HCT116 (cell line): ENCODE data around the gene CKAP2L. TPM values are rescaled to one million over a fixed set of nuclear protein-coding genes. Genes with fewer than 3 reads are reported as not detected.

Source experiments
- ATAC-seq: fragments of 200-7000 bp; cut with Tn5 transposase; 2 replicates; pipeline ENCODE4 v1.9.1; 2020; ENCODE audit warnings: mild to moderate bottlenecking, moderate library complexity
- BruUV-seq: library from RNA; stranded (reverse); fragments of 400-500 nt; replicated peaks from 2 replicates; lab custom pipeline; 2021; lab: Mats Ljungman, UMichigan
- CTCF ChIA-PET: fragments of 300-600 bp; sonication (Branson Sonifier 250); formaldehyde crosslinking; loops from one replicate; lab custom pipeline; 2021; ENCODE audit warnings: antibody characterized with exemption; lab: Charles Lee
- POLR2A ChIA-PET: fragments of 300-600, 350-600 bp; sonication (Branson Sonifier 250); formaldehyde crosslinking; loops from one replicate; lab custom pipeline; 2021; ENCODE audit warnings: antibody characterized with exemption; lab: Charles Lee
- RAD21 ChIA-PET, 2 experiments: fragments of 300-600 bp; sonication (Branson Sonifier 250); formaldehyde crosslinking; loops; one replicate each; lab custom pipeline; 2023; ENCODE audit warnings: low total read pairs in 2 of 2; ENCODE audit not compliant: uncharacterized antibody in 2 of 2, unreplicated experiment in 2 of 2, low non-redundant PET in 1 of 2; lab: Charles Lee
- DNase-seq: peaks from one replicate; pipeline ENCODE4 v3.0.0-alpha.2; 2010; ENCODE audit warnings: low read depth, low spot score
- H2AFZ ChIP-seq: fragments of 200-600 bp; shearing (Covaris generic), sonication (generic); 2 replicates; pipeline ENCODE4 v1.6.1; 2017; ENCODE audit warnings: low read depth, mixed run types, mixed read lengths, antibody characterized with exemption, low read length; ENCODE audit not compliant: poor library complexity, severe bottlenecking
- H3K27ac ChIP-seq: 2 replicates; pipeline ENCODE4 v1.5.1; 2012; ENCODE audit warnings: low read depth, low read length
- H3K27me3 ChIP-seq: fragments of 200-600 bp; sonication (generic); 2 replicates; pipeline ENCODE4 v1.6.1; 2016; ENCODE audit warnings: mixed run types, low read length, mixed read lengths; ENCODE audit not compliant: insufficient read depth
- H3K36me3 ChIP-seq, 2 experiments: fragments of 200-500 bp in 1 of 2; fragments of 200-600 bp in 1 of 2; sonication (Bioruptor generic) in 1 of 2; sonication (generic) in 1 of 2; 2 replicates each; pipeline versions ENCODE4 v1.5.1 to v1.6.1; 2014 to 2016; ENCODE audit warnings: low read length in 2 of 2, inconsistent platforms in 1 of 2, mixed read lengths in 1 of 2, mixed run types in 1 of 2; ENCODE audit not compliant: insufficient read depth in 2 of 2, control insufficient read depth in 1 of 2
- H3K4me1 ChIP-seq, 2 experiments: fragments of 200-600 bp in 1 of 2; sonication (generic) in 1 of 2; 2 replicates each; pipeline versions ENCODE4 v1.5.1 to v1.6.1; 2012 to 2017; ENCODE audit warnings: low read length in 2 of 2, inconsistent platforms in 1 of 2, mild to moderate bottlenecking in 1 of 2, mixed read lengths in 1 of 2, mixed run types in 1 of 2, moderate library complexity in 1 of 2; ENCODE audit not compliant: insufficient read depth in 2 of 2, control insufficient read depth in 1 of 2
- H3K4me2 ChIP-seq: fragments of 200-600 bp; sonication (generic); 2 replicates; pipeline ENCODE4 v1.6.1; 2017; ENCODE audit warnings: mixed run types, low read length, mixed read lengths
- H3K4me3 ChIP-seq, 2 experiments: fragments of 200-600 bp in 1 of 2; sonication (generic) in 1 of 2; replicated peaks in 1 of 2; 2 replicates each; pipeline ENCODE4 v1.5.1; 2011 to 2016; ENCODE audit warnings: low read length in 2 of 2, control low read depth in 1 of 2, low read depth in 1 of 2, mild to moderate bottlenecking in 1 of 2, mixed read lengths in 1 of 2, mixed run types in 1 of 2
- H3K79me2 ChIP-seq: fragments of 200-600 bp; sonication (generic); 2 replicates; pipeline ENCODE4 v1.6.1; 2017; ENCODE audit warnings: mild to moderate bottlenecking, mixed run types, low read length, moderate library complexity, mixed read lengths; ENCODE audit not compliant: insufficient read depth
- H3K9ac ChIP-seq: fragments of 200-600 bp; sonication (generic); 2 replicates; pipeline ENCODE4 v1.6.1; 2016; ENCODE audit warnings: low read length, mixed read lengths
- H3K9me2 ChIP-seq: fragments of 200-600 bp; sonication (generic), shearing (Covaris generic); 2 replicates; pipeline ENCODE4 v1.6.1; 2017; ENCODE audit warnings: mixed run types, mild to moderate bottlenecking, moderate library complexity; ENCODE audit not compliant: insufficient read depth
- H3K9me3 ChIP-seq, 2 experiments: fragments of 200-500 bp in 1 of 2; fragments of 200-600 bp in 1 of 2; sonication (Bioruptor generic) in 1 of 2; sonication (generic) in 1 of 2; 2 replicates each; pipeline ENCODE4 v1.6.1; 2014 to 2017; ENCODE audit warnings: low read length in 2 of 2, mixed read lengths in 2 of 2, inconsistent platforms in 1 of 2, low read depth in 1 of 2, mild to moderate bottlenecking in 1 of 2, mixed run types in 1 of 2, moderate library complexity in 1 of 2; ENCODE audit not compliant: control insufficient read depth in 1 of 2, insufficient read depth in 1 of 2
- H4K20me1 ChIP-seq: fragments of 200-600 bp; sonication (generic), shearing (Covaris generic); 2 replicates; pipeline ENCODE4 v1.6.1; 2017; ENCODE audit warnings: mixed run types, mild to moderate bottlenecking, moderate library complexity; ENCODE audit not compliant: insufficient read depth
- CEBPB ChIP-seq: IDR thresholded peaks from 2 replicates; pipeline ENCODE4 v1.6.1; 2012; ENCODE audit warnings: low read depth
- EGR1 ChIP-seq: IDR thresholded peaks from 2 replicates; pipeline ENCODE4 v1.6.1; 2012; ENCODE audit warnings: low read depth
- ELF1 ChIP-seq: IDR thresholded peaks from 2 replicates; pipeline ENCODE4 v1.6.1; 2012; ENCODE audit warnings: low read depth, borderline replicate concordance
- EZH2 ChIP-seq: fragments of 200-600 bp; sonication (generic); IDR thresholded peaks from 2 replicates; pipeline ENCODE4 v1.6.1; 2017; ENCODE audit warnings: antibody characterized with exemption, mixed run types
- EZH2phosphoT487 ChIP-seq: fragments of 200-600 bp; IDR thresholded peaks from 2 replicates; pipeline ENCODE4 v1.6.1; 2018; ENCODE audit warnings: antibody characterized with exemption, borderline replicate concordance
- POLR2A ChIP-seq: IDR thresholded peaks from 2 replicates; pipeline ENCODE4 v1.7.0; 2011; ENCODE audit warnings: borderline replicate concordance; ENCODE audit not compliant: insufficient read depth, insufficient read length; ENCODE audit errors: extremely low read depth
- POLR2AphosphoS5 ChIP-seq: IDR thresholded peaks from 2 replicates; pipeline ENCODE4 v1.6.1; 2011; ENCODE audit warnings: mild to moderate bottlenecking, low read depth, low read length, moderate library complexity
- RAD21 ChIP-seq: IDR thresholded peaks from 2 replicates; pipeline ENCODE4 v1.6.1; 2012; ENCODE audit warnings: low read depth, mild to moderate bottlenecking
- SIN3A ChIP-seq: IDR thresholded peaks from 2 replicates; pipeline ENCODE4 v1.6.1; 2012; ENCODE audit warnings: low read depth
- SP1 ChIP-seq: IDR thresholded peaks from 2 replicates; pipeline ENCODE4 v1.6.1; 2012; ENCODE audit warnings: low read depth
- YY1 ChIP-seq: IDR thresholded peaks from 2 replicates; pipeline ENCODE4 v1.6.1; 2011; ENCODE audit warnings: low read length, low read depth, moderate library complexity, mild to moderate bottlenecking; ENCODE audit not compliant: insufficient replicate concordance; ENCODE audit errors: extremely low read depth
- ZBTB33 ChIP-seq: IDR thresholded peaks from 2 replicates; pipeline ENCODE4 v1.6.1; 2011; ENCODE audit warnings: mild to moderate bottlenecking, low read length, moderate library complexity; ENCODE audit not compliant: insufficient replicate concordance; ENCODE audit errors: extremely low read depth
- ZFX ChIP-seq: fragments of 450-650 bp; IDR thresholded peaks from 2 replicates; pipeline ENCODE4 v1.6.1; 2017
- ZNF274 ChIP-seq: fragments of 200-500 bp; sonication (Bioruptor generic); IDR thresholded peaks from 2 replicates; pipeline ENCODE4 v1.6.1; 2014; ENCODE audit warnings: mild to moderate bottlenecking, low read depth, low read length, inconsistent platforms
- intact Hi-C: fragments of 100-400 bp; cut with micrococcal nuclease; formaldehyde crosslinking; loops from 2 replicates; pipeline ENCODE4 v1.10.0; 2022
- total RNA-seq: library from RNA; stranded (reverse); gene quantifications from one replicate; pipeline ENCODE4 v1.2.1, GENCODE V29; 2021; ENCODE audit not compliant: unreplicated experiment
- TF ChIP-seq, protein P1 (sequence below), 3 experiments: fragments of 200-600 bp in 1 of 3; sonication (generic) in 1 of 3; IDR thresholded peaks in 2 of 3; conservative IDR thresholded peaks in 1 of 3; 2 replicates each; pipeline ENCODE4 v1.5.1; 2012 to 2017; ENCODE audit warnings: low read depth in 2 of 3, low read length in 2 of 3, antibody characterized with exemption in 1 of 3, borderline replicate concordance in 1 of 3, control low read depth in 1 of 3, mild to moderate bottlenecking in 1 of 3, mixed read lengths in 1 of 3, mixed run types in 1 of 3, moderate library complexity in 1 of 3; ENCODE audit not compliant: insufficient read depth in 1 of 3

The CKAP2L gene
- total RNA-seq, 1 experiment from 2014 or later = 27.5 TPM

DNA sequence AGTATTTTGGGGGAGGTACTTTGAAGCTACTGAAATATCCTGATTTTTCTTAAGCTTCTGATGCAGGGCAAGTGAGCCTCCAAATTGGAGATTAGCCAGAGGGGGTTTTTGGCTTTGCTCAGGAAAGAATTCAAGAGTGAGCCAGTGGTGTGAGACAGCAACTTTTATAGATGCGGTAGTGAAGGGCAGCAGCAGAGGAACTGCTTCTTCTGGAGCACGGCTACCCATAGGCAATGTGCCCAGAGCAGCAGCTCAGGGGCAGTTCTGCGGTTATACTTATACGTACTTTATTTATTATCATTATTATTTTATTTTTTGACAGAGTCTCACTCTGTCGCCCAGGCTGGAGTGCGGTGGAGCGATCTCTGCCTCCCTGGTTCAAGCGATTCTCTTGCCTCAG, 63.4 kb downstream of the CKAP2L start:
- Histone ChIP-seq H3K79me2 (no peaks in the 10 kb centered on the region), H3K9me3 (no peaks in the 10 kb centered on the region), H3K4me3 (no peak overlapping the region), H3K9me2 (no peaks in the 10 kb centered on the region), H3K27ac (no peak overlapping the region), H4K20me1 (no peaks in the 10 kb centered on the region), H3K27me3 (no peaks in the 10 kb centered on the region), H3K36me3 (no peaks in the 10 kb centered on the region), H3K4me2 (no peak overlapping the region), H2AFZ (no peak overlapping the region), H3K4me1 (no peaks in the 10 kb centered on the region), H3K9ac (no peak overlapping the region)
- POLR2A ChIA-PET = no interaction called here
- no TSS peak for BruUV-seq
- CTCF ChIA-PET = interaction anchor here (0.8 kb wide), 1 partner anchor 26 kb away, joined by 3 read pairs; no protein-coding TSS in a partner anchor
- DNase-seq (no peak), ATAC-seq (no peak)
- RAD21 ChIA-PET = no interaction called here
- intact Hi-C loops = no loop called here
- TF ChIP-seq YY1 = no peak
- no peak for TF ChIP-seq EZH2phosphoT487
- TF ChIP-seq SIN3A = no peak
- TF ChIP-seq POLR2A = no peak
- no peak for TF ChIP-seq ELF1
- no peak for TF ChIP-seq EZH2
- TF ChIP-seq ZNF274 = no peak
- no peak for TF ChIP-seq ZBTB33
- TF ChIP-seq SP1 = no peak
- no peak for TF ChIP-seq ZFX
- no peak for TF ChIP-seq EGR1
- no peak for TF ChIP-seq POLR2AphosphoS5
- TF ChIP-seq, protein P1, sequence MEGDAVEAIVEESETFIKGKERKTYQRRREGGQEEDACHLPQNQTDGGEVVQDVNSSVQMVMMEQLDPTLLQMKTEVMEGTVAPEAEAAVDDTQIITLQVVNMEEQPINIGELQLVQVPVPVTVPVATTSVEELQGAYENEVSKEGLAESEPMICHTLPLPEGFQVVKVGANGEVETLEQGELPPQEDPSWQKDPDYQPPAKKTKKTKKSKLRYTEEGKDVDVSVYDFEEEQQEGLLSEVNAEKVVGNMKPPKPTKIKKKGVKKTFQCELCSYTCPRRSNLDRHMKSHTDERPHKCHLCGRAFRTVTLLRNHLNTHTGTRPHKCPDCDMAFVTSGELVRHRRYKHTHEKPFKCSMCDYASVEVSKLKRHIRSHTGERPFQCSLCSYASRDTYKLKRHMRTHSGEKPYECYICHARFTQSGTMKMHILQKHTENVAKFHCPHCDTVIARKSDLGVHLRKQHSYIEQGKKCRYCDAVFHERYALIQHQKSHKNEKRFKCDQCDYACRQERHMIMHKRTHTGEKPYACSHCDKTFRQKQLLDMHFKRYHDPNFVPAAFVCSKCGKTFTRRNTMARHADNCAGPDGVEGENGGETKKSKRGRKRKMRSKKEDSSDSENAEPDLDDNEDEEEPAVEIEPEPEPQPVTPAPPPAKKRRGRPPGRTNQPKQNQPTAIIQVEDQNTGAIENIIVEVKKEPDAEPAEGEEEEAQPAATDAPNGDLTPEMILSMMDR (IDR thresholded peaks at IDR 0.05 in 2 of 3, conservative IDR thresholded peaks at IDR 0.05 in 1 of 3; ENCODE audit: borderline replicate concordance in 1 of 3, insufficient read depth in 1 of 3, low read depth in 2 of 3, low read length in 2 of 3) = no peak
- no peak for TF ChIP-seq RAD21
- TF ChIP-seq CEBPB = no peak
